ENCODE measurements around the gene ABCA9.

The ABCA9 gene

GRCh38 chr17:68927516-68927915, 133.2 kb downstream of the ABCA9 start:
- H3K9ac ChIP-seq (ENCODE audit: low read length): no peak overlapping the region
- H3K36me3 ChIP-seq (ENCODE audit: control insufficient read depth, insufficient read depth, low read length): no peaks in the 10 kb centered on the region
- no peak overlapping the region for H3K27ac ChIP-seq (ENCODE audit: low read depth, low read length)
- no peaks in the 10 kb centered on the region for H3K27me3 ChIP-seq (ENCODE audit: control insufficient read depth, insufficient read depth, low read length)
- no peaks in the 10 kb centered on the region for H3K4me1 ChIP-seq (ENCODE audit: control insufficient read depth, insufficient read depth, low read length)
- H3K4me3 ChIP-seq (ENCODE audit: low read length): no peak overlapping the region

GRCh38 chr17:68924793-68925720, 135.7 kb downstream of the ABCA9 start:
- Histone ChIP-seq H3K36me3 (ENCODE audit: control insufficient read depth, insufficient read depth, low read length) (no peaks in the 10 kb centered on the region), H3K9ac (ENCODE audit: low read length) (no peak overlapping the region), H3K4me3 (ENCODE audit: low read length) (no peak overlapping the region), H3K27me3 (ENCODE audit: control insufficient read depth, insufficient read depth, low read length) (no peaks in the 10 kb centered on the region), H3K27ac (ENCODE audit: low read depth, low read length) (no peak overlapping the region), H3K4me1 (ENCODE audit: control insufficient read depth, insufficient read depth, low read length) (no peaks in the 10 kb centered on the region)

Measured in rectal smooth muscle tissue (tissue), 1 donor.